Activated CD4-positive, alpha-beta T cell treated with anti-CD3 and anti-CD28 coated beads, Interleukin-2, amount 10 ng/mL, durations not matched to agents 24 days and 14 days (primary cell): ENCODE results near the gene LAMP5. TPM values are rescaled to one million over a fixed set of nuclear protein-coding genes. Genes with fewer than 3 reads are reported as not detected.

ENCODE experiments used
- DNase-seq: peaks from one replicate; pipeline ENCODE4 v3.0.0; 2022
- H3K27ac Mint-ChIP-seq: one replicate; pipeline ENCODE4 v1.8.0; 2022; ENCODE audit warnings: mild to moderate bottlenecking, mixed read lengths
- H3K27me3 Mint-ChIP-seq: one replicate; pipeline ENCODE4 v1.8.0; 2022; ENCODE audit warnings: mixed read lengths
- H3K36me3 Mint-ChIP-seq: one replicate; pipeline ENCODE4 v1.8.0; 2022; ENCODE audit warnings: low read depth, mild to moderate bottlenecking, mixed read lengths
- H3K4me1 Mint-ChIP-seq: one replicate; pipeline ENCODE4 v1.8.0; 2021; ENCODE audit warnings: mixed read lengths
- H3K4me3 Mint-ChIP-seq: one replicate; pipeline ENCODE4 v1.8.0; 2022; ENCODE audit warnings: mild to moderate bottlenecking, moderate library complexity, mixed read lengths
- H3K9me3 Mint-ChIP-seq: one replicate; pipeline ENCODE4 v1.8.0; 2021; ENCODE audit warnings: mixed read lengths
- intact Hi-C: fragments of 100-400 bp; cut with micrococcal nuclease; formaldehyde crosslinking; loops from one replicate; pipeline ENCODE4 v1.15.1; 2023
- total RNA-seq: library from RNA; stranded (reverse); gene quantifications from 2 replicates; pipeline ENCODE4 v1.2.3, GENCODE V29; 2022

The LAMP5 gene
- total RNA-seq, 1 donor from 2014 or later: not detected

DNA sequence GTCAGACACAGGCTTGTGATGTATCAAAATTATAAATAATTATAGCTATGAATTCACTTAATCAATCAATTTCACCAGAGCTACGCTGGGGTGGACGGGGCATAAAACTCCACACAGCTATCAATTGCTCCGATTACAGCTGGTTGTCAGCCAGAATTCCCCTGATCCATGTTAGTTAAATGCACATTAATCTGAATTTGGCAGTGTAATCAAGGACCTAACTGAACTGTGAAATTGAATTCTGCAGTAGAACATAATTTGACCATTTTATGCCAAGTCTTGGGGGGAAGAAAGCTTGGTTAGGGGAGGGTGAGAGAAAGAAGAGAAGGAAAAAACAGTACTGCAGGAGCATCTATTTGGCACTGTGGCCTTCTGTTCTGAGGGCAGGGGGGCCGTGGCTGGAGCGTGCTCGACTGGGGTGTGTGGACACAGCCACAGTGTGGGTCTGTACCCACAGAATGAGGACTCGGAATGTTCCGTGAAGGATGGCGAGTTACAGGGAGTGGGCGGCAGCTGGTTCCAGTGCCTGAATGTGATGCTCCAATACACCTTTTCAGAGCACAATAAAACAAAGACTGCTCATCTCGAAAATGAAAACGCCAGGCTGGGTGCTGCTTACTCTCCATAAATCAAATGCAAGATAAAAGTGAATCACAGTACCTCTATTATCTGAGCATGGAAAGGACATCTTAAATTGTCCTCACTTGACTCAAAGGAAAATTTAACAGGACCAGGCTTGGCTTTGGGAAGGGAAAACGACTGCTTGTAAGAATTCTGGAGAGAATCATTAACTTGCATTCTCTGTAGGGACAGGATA is 59.2 kb downstream of the LAMP5 start:
- no peak overlapping the region for H3K27ac Mint-ChIP-seq
- H3K9me3 Mint-ChIP-seq: no peaks in the 10 kb centered on the region
- no peak overlapping the region for H3K4me3 Mint-ChIP-seq
- H3K36me3 Mint-ChIP-seq: no peaks in the 10 kb centered on the region
- no peak for DNase-seq
- no peaks in the 10 kb centered on the region for H3K27me3 Mint-ChIP-seq
- intact Hi-C loops: no loop called here
- H3K4me1 Mint-ChIP-seq: no peaks in the 10 kb centered on the region

DNA sequence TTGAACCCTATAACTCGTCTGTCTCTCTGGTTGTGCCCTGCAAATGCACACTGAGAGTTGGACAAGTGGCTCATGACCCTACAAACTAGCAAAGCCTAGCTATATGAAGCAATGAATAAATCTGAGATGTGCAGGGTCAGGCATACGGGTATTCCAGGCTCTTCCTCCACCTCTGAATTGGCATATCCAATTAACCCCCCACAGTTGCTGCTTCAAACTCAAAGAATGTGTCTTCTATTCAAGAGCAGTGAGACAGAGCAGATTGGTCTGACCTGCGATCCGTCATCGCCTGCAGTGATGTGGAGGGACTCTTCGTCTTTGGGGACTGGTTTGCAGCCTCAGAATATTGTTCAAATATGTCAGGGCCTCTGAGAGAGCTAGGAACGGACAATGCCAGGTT is 59.8 kb downstream of the LAMP5 start:
- Mint-ChIP-seq H3K9me3 (no peaks in the 10 kb centered on the region), H3K4me3 (no peak overlapping the region), H3K27me3 (no peaks in the 10 kb centered on the region), H3K27ac (no peak overlapping the region), H3K36me3 (no peaks in the 10 kb centered on the region), H3K4me1 (no peaks in the 10 kb centered on the region)
- intact Hi-C loops: no loop called here
- DNase-seq: no peak

DNA sequence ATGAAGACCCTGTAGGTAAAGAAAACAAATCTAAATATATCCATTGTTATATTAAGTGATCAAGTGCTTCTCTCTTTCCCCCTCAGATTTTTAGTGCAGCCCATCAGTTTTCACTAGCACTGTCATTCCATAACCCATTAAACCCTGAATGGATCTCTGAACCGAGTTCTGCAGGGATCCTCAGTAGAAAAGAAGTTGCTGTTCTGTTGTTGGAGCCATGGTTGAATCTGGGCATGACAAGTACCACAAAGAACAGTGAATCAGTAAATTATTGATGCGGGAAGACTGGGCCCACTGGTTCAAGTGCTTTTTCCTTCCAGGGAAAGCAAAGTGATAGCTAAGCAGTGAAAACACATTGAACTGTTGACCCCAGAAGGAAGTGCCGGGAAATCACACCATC is 60.4 kb downstream of the LAMP5 start:
- Mint-ChIP-seq H3K27ac (no peak overlapping the region), H3K4me3 (no peak overlapping the region), H3K36me3 (no peaks in the 10 kb centered on the region), H3K9me3 (no peaks in the 10 kb centered on the region), H3K27me3 (no peaks in the 10 kb centered on the region), H3K4me1 (no peaks in the 10 kb centered on the region)
- DNase-seq: no peak
- intact Hi-C loops: no loop called here

DNA sequence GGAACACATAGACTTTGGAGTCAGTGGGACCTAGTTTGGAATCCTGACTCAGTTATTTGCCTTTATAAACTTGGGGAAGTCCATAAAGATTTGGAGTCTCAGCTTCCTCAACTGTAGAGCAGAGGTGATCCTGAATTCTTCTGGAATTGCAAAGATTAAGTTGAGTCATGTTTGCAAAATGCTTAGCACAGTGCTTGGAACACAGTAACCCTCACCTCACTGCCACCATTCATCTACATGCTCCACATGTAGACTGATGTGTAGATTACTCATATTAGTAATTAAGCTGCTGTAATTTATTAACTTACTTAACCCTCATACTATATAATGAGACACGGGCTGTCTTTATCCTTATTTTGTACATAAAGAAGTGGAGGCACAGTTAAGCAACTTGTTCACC is 61.4 kb downstream of the LAMP5 start:
- no peak for DNase-seq
- H3K27ac Mint-ChIP-seq: no peak overlapping the region
- H3K4me3 Mint-ChIP-seq: no peak overlapping the region
- intact Hi-C loops: no loop called here
- H3K4me1 Mint-ChIP-seq: no peaks in the 10 kb centered on the region
- H3K9me3 Mint-ChIP-seq: no peaks in the 10 kb centered on the region
- no peaks in the 10 kb centered on the region for H3K36me3 Mint-ChIP-seq
- no peaks in the 10 kb centered on the region for H3K27me3 Mint-ChIP-seq

DNA sequence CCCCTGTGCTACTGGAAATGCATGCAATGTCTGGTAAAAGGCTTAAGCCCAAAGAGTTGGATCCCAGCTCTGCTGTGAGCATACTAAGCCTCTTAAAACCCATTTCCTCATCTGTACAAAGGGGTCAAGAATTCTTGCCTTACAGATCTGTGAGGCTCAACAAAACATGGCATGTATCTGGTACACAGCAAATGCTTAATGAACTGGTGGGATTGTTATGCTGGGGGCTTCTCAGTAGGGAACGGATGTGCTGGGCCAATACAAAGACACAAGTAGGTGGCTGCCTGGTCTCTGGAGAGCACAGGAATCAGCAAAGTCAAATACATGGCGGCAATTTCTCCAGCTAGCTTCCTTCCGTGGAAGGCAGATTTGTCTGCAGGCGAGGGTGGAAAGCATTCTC is 62.3 kb downstream of the LAMP5 start:
- Mint-ChIP-seq H3K4me1 (no peaks in the 10 kb centered on the region), H3K9me3 (no peaks in the 10 kb centered on the region), H3K4me3 (no peak overlapping the region), H3K27ac (no peak overlapping the region), H3K27me3 (no peaks in the 10 kb centered on the region), H3K36me3 (no peaks in the 10 kb centered on the region)
- DNase-seq: no peak
- intact Hi-C loops: no loop called here

DNA sequence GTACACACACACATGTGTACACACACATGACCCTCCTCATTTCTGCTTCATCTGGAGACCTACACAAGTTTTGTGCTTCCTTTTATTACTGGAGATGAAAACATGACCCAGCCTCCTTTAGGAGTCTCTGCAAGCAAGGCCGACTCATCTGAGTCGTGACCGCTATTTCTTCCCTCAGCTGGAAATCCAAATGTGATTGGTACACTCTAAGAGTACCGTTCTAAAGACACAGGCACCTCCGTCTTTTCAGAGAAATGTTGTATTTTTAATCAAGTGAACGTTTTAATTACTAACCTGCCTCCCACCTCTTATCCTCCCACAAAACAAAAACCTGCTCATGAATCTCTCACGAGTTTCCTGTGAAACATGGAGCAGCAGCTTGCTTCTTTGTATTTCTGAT is 63.0 kb downstream of the LAMP5 start:
- Mint-ChIP-seq H3K27ac (no peak overlapping the region), H3K27me3 (no peaks in the 10 kb centered on the region), H3K9me3 (no peaks in the 10 kb centered on the region), H3K4me3 (no peak overlapping the region), H3K4me1 (no peaks in the 10 kb centered on the region), H3K36me3 (no peaks in the 10 kb centered on the region)
- DNase-seq: no peak
- intact Hi-C loops: no loop called here

DNA sequence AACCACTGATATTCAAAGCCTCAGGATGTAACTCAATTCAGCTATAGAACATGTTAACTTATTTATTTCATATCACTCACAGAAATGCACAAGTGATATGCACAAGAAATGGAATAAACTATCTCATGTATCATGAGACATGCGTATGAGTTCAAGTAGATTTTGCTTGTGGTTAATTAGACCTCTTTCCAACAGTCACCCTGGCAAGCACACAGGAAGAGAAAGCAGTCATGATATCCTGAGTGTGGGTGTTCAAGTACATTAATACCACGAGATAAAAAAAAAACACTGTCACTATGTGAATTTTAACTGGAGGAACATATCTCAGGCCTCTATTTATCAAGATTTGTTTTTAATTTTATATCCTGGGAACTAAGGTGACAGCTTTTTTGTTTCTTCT is 64.2 kb downstream of the LAMP5 start:
- intact Hi-C loops: no loop called here
- Mint-ChIP-seq H3K27ac (no peak overlapping the region), H3K4me1 (no peaks in the 10 kb centered on the region)

More for the DNA sequence above, 64.2 kb downstream of the LAMP5 start:
- H3K9me3 Mint-ChIP-seq: no peaks in the 10 kb centered on the region
- no peaks in the 10 kb centered on the region for H3K36me3 Mint-ChIP-seq
- DNase-seq: no peak
- no peak overlapping the region for H3K4me3 Mint-ChIP-seq
- H3K27me3 Mint-ChIP-seq: no peaks in the 10 kb centered on the region
